ENCODE results near the gene HOXC4. TPM values are rescaled to one million over a fixed set of nuclear protein-coding genes. Genes with fewer than 3 reads are reported as not detected.

Gene HOXC4
- total and polyA plus RNA-seq, 2 of the 4 experiments (the other 2 are of a cell fraction), result under 0.01 to 0.26 TPM

DNA sequence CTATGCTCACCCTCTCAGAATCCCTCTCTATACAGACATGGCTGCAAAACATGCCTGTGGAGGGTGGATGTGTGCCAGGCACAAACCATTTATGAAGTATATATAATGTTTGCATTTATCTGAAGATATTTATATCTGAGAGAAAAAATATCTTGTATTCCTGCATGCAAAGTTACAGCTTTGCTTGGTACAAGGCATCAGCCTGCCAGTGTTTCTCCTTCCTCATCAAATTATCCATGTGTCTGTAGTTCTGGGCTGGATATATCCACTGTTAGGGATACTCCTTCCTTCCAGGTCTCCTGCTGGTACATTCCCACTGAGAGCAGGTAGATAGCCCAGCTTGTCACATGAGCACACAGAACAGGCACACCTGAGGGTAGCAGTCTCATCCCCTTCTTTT, 12.0 kb downstream of the HOXC4 start:
- Histone ChIP-seq H3K4me1 (ENCODE audit: control insufficient read depth, insufficient read depth, low read length) (no peaks in the 10 kb centered on the region), H2BK15ac (ENCODE audit: low read depth, low read length) (no peak overlapping the region), H3K9ac (ENCODE audit: low read depth, low read length) (no peak overlapping the region), H2BK5ac (ENCODE audit: low read depth, low read length, poor library complexity, severe bottlenecking) (no peak overlapping the region), H3K56ac (ENCODE audit: extremely low read depth, insufficient read depth, low read length) (no peak overlapping the region), H3K27ac (ENCODE audit: insufficient read depth, low read length) (no peak overlapping the region), H4K20me1 (ENCODE audit: insufficient read depth, low read length) (no peaks in the 10 kb centered on the region), H3K14ac (replicated peaks; ENCODE audit: low read depth, low read length) (no peak overlapping the region), H2AK5ac (ENCODE audit: low read depth, low read length) (no peak overlapping the region), H3K36me3 (ENCODE audit: control insufficient read depth, insufficient read depth, low read length) (no peaks in the 10 kb centered on the region), H4K91ac (ENCODE audit: insufficient read depth, low read depth, low read length) (no peak overlapping the region), H3K23ac (ENCODE audit: low read depth, low read length) (no peak overlapping the region), H3K18ac (ENCODE audit: low read depth, low read length) (no peak overlapping the region), H2AFZ (replicated peaks; ENCODE audit: low read length, poor library complexity) (no peak overlapping the region), H3K4me2 (ENCODE audit: low read depth, low read length) (no peak overlapping the region), H3K4ac (ENCODE audit: low read depth, low read length) (no peak overlapping the region), H4K8ac (ENCODE audit: low read depth in 2 of 2, low read length in 2 of 2) (no peak overlapping the region), H2BK20ac (ENCODE audit: low read depth, low read length) (no peak overlapping the region), H3K9me3 (ENCODE audit: control insufficient read depth, insufficient read depth, low read length) (no peaks in the 10 kb centered on the region), H2BK120ac (ENCODE audit: low read depth, low read length) (no peak overlapping the region), H2AK9ac (replicated peaks; ENCODE audit: low read depth, low read length, poor library complexity) (no peak overlapping the region), H3K9me1 (ENCODE audit: insufficient read depth, low read length) (peaks cover 3% of the 10 kb centered on the region; the same call in 1 of the 2 replicates), H3K4me3 (ENCODE audit: insufficient read depth, low read depth, low read length) (no peak overlapping the region), H3K79me1 (ENCODE audit: low read depth in 1 of 2, low read length in 2 of 2) (no peaks in the 10 kb centered on the region), H4K5ac (ENCODE audit: low read depth, low read length) (no peak overlapping the region), H3K27me3 (ENCODE audit: control insufficient read depth, insufficient read depth, low read length) (peaks cover 21% of the 10 kb centered on the region)
- CTCF ChIA-PET, result no interaction called here
- intact Hi-C loops (cut with micrococcal nuclease) (no loop called here), in situ Hi-C loops (cut with MboI; ENCODE audit: low sequenced_read_pairs) (no loop called here), dilution Hi-C loops (cut with HindIII; ENCODE audit: low sequenced_read_pairs, unreplicated experiment) (no loop called here)
- no peak for DNase-seq
- no peak for ATAC-seq (ENCODE audit: low read depth)
- TF ChIP-seq CHD1 (IDR thresholded peaks at IDR 0.05; ENCODE audit: low read depth, low read length) (no peak), MXI1 (IDR thresholded peaks at IDR 0.05; ENCODE audit: borderline replicate concordance, low read depth, low read length) (no peak), MAZ (IDR thresholded peaks at IDR 0.05; ENCODE audit: borderline replicate concordance, low read depth, low read length) (no peak), MAFK (IDR thresholded peaks at IDR 0.05; ENCODE audit: low read depth, low read length) (no peak), POLR2A (IDR thresholded peaks at IDR 0.05; ENCODE audit: low read depth, low read length) (no peak), NFE2L2 (IDR thresholded peaks at IDR 0.05; ENCODE audit: low read depth, low read length) (no peak), RFX5 (IDR thresholded peaks at IDR 0.05; ENCODE audit: low read depth, low read length) (no peak), FOS (IDR thresholded peaks at IDR 0.05; ENCODE audit: low read depth, low read length) (no peak), BHLHE40 (IDR thresholded peaks at IDR 0.05; ENCODE audit: low read depth, low read length) (no peak), RAD21 (IDR thresholded peaks at IDR 0.05; ENCODE audit: low read length) (no peak), RCOR1 (IDR thresholded peaks at IDR 0.05; ENCODE audit: insufficient replicate concordance, low read length) (no peak), CEBPB (IDR thresholded peaks at IDR 0.05; ENCODE audit: low read depth, low read length) (no peak)
- TF ChIP-seq, protein P1, sequence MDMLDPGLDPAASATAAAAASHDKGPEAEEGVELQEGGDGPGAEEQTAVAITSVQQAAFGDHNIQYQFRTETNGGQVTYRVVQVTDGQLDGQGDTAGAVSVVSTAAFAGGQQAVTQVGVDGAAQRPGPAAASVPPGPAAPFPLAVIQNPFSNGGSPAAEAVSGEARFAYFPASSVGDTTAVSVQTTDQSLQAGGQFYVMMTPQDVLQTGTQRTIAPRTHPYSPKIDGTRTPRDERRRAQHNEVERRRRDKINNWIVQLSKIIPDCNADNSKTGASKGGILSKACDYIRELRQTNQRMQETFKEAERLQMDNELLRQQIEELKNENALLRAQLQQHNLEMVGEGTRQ (IDR thresholded peaks at IDR 0.05; ENCODE audit: low read depth, low read length), result no peak
- TF ChIP-seq, protein P2, sequence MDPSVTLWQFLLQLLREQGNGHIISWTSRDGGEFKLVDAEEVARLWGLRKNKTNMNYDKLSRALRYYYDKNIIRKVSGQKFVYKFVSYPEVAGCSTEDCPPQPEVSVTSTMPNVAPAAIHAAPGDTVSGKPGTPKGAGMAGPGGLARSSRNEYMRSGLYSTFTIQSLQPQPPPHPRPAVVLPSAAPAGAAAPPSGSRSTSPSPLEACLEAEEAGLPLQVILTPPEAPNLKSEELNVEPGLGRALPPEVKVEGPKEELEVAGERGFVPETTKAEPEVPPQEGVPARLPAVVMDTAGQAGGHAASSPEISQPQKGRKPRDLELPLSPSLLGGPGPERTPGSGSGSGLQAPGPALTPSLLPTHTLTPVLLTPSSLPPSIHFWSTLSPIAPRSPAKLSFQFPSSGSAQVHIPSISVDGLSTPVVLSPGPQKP (IDR thresholded peaks at IDR 0.05; ENCODE audit: borderline replicate concordance, low read depth, low read length), result no peak
- TF ChIP-seq, protein P3, sequence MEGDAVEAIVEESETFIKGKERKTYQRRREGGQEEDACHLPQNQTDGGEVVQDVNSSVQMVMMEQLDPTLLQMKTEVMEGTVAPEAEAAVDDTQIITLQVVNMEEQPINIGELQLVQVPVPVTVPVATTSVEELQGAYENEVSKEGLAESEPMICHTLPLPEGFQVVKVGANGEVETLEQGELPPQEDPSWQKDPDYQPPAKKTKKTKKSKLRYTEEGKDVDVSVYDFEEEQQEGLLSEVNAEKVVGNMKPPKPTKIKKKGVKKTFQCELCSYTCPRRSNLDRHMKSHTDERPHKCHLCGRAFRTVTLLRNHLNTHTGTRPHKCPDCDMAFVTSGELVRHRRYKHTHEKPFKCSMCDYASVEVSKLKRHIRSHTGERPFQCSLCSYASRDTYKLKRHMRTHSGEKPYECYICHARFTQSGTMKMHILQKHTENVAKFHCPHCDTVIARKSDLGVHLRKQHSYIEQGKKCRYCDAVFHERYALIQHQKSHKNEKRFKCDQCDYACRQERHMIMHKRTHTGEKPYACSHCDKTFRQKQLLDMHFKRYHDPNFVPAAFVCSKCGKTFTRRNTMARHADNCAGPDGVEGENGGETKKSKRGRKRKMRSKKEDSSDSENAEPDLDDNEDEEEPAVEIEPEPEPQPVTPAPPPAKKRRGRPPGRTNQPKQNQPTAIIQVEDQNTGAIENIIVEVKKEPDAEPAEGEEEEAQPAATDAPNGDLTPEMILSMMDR (conservative IDR thresholded peaks at IDR 0.05; ENCODE audit: low read depth, low read length), result no peak
- POLR2A ChIA-PET (ENCODE audit: unreplicated experiment), result no interaction called here
- no TSS peak for BruUV-seq (replicated peaks)
